Activated naive CD8-positive, alpha-beta T cell treated with anti-CD3 and anti-CD28 coated beads, Interleukin-2, amount 50 U/mL, for 16 hours (primary cell): ENCODE data around the gene MACROH2A1.

Experiments
- DNase-seq: peaks from one replicate; pipeline ENCODE4 v3.0.0-alpha.2; 2020; ENCODE audit warnings: low read depth, low spot score

The MACROH2A1 gene

GRCh38 chr5:135318037-135318436, 81.0 kb downstream of the MACROH2A1 start:
- DNase-seq, result no peak

- no peak for DNase-seq
Observed at GRCh38 chr5:135317286-135317685, 81.7 kb downstream of the MACROH2A1 start.

GRCh38 chr5:135315386-135315785, 83.6 kb downstream of the MACROH2A1 start:
- no peak for DNase-seq

GRCh38 chr5:135313946-135314345, 85.1 kb downstream of the MACROH2A1 start:
- DNase-seq, result no peak

- no peak for DNase-seq
Observed at GRCh38 chr5:135313405-135313804, 85.6 kb downstream of the MACROH2A1 start.

- DNase-seq, result no peak
Observed at GRCh38 chr5:135312255-135312935, 86.6 kb downstream of the MACROH2A1 start.

- DNase-seq, result no peak
Observed at GRCh38 chr5:135310328-135310989, 88.6 kb downstream of the MACROH2A1 start.

- no peak for DNase-seq
Observed at GRCh38 chr5:135309391-135310327, 89.4 kb downstream of the MACROH2A1 start.

- no peak for DNase-seq
Observed at GRCh38 chr5:135308752-135309151, 90.3 kb downstream of the MACROH2A1 start.

- no peak for DNase-seq
Observed at GRCh38 chr5:135308245-135308644, 90.8 kb downstream of the MACROH2A1 start.

GRCh38 chr5:135307143-135307903, 91.7 kb downstream of the MACROH2A1 start:
- DNase-seq, result no peak

- DNase-seq, result no peak
Observed at GRCh38 chr5:135306557-135306956, 92.5 kb downstream of the MACROH2A1 start.

GRCh38 chr5:135304352-135305221, 94.4 kb downstream of the MACROH2A1 start:
- no peak for DNase-seq

- DNase-seq, result no peak
Observed at GRCh38 chr5:135303582-135304173, 95.4 kb downstream of the MACROH2A1 start.

- no peak for DNase-seq
Observed at GRCh38 chr5:135296900-135297816, 101.9 kb downstream of the MACROH2A1 start.

GRCh38 chr5:135295852-135296251, 103.2 kb downstream of the MACROH2A1 start:
- no peak for DNase-seq

GRCh38 chr5:135294793-135295192, 104.2 kb downstream of the MACROH2A1 start:
- DNase-seq, result no peak

GRCh38 chr5:135289651-135290050, 109.4 kb downstream of the MACROH2A1 start:
- no peak for DNase-seq

- no peak for DNase-seq
Observed at GRCh38 chr5:135287551-135287950, 111.5 kb downstream of the MACROH2A1 start.
